Measurements from ENCODE around the gene SUGCT.

- TF ChIP-seq CTCF (IDR thresholded peaks at IDR 0.05) (no peak), POLR2A (IDR thresholded peaks at IDR 0.05) (no peak)
Measured at GRCh38 chr7:40147371-40148246, 12.8 kb downstream of the SUGCT start.
